ENCODE data around the gene BTN1A1.

GRCh38 chr6:26470643-26471042, 29.5 kb upstream of the BTN1A1 start:
- TF ChIP-seq CTCF (IDR thresholded peaks at IDR 0.05), result no peak
- no peak for TF ChIP-seq EZH2 (IDR thresholded peaks at IDR 0.05; ENCODE audit: borderline replicate concordance, insufficient read depth, low read depth, low read length, poor library complexity, severe bottlenecking)

All from B cell (primary cell).